Panc1 (cell line): Measurements from ENCODE around the gene USP38. TPM values are rescaled to one million over a fixed set of nuclear protein-coding genes. Genes with fewer than 3 reads are reported as not detected.

ENCODE experiments used
- ATAC-seq: fragments of 200-7000 bp; cut with Tn5 transposase; 2 replicates; pipeline ENCODE4 v1.9.1; 2020; ENCODE audit warnings: mild to moderate bottlenecking, moderate library complexity
- BruUV-seq: library from RNA; stranded (reverse); fragments of 400-500 nt; replicated peaks from 2 replicates; lab custom pipeline; 2021; lab: Mats Ljungman, UMichigan
- CTCF ChIA-PET: fragments of 300-600 bp; sonication (Branson Sonifier 250); formaldehyde crosslinking; loops from one replicate; lab custom pipeline; 2022; ENCODE audit warnings: antibody characterized with exemption; lab: Charles Lee
- POLR2A ChIA-PET: fragments of 300-600 bp; sonication (Branson Sonifier 250); formaldehyde crosslinking; loops from one replicate; lab custom pipeline; 2022; ENCODE audit warnings: antibody characterized with exemption; lab: Charles Lee
- DNase-seq: peaks from one replicate; pipeline ENCODE4 v3.0.0-alpha.2; 2010; ENCODE audit warnings: low read depth, low spot score
- H3K27ac ChIP-seq: 2 replicates; pipeline ENCODE4 v1.5.1; 2011; ENCODE audit warnings: mild to moderate bottlenecking, low read length, inconsistent platforms
- H3K27me3 ChIP-seq: fragments of 200-500 bp; sonication (Bioruptor generic); 2 replicates; pipeline ENCODE4 v1.6.0; 2014; ENCODE audit warnings: low read length, inconsistent platforms; ENCODE audit not compliant: control insufficient read depth, insufficient read depth
- H3K36me3 ChIP-seq: fragments of 200-500 bp; sonication (Bioruptor generic); 2 replicates; pipeline ENCODE4 v1.5.1; 2014; ENCODE audit warnings: inconsistent platforms, mild to moderate bottlenecking, low read length, moderate library complexity; ENCODE audit not compliant: control insufficient read depth, insufficient read depth
- H3K4me1 ChIP-seq: 2 replicates; pipeline ENCODE4 v1.5.1; 2011; ENCODE audit warnings: inconsistent platforms, mild to moderate bottlenecking, low read length, moderate library complexity; ENCODE audit not compliant: control insufficient read depth, insufficient read depth
- H3K4me3 ChIP-seq, 2 experiments: 2 replicates each; pipeline ENCODE4 v1.5.1; 2011 to 2012; ENCODE audit warnings: low read depth in 2 of 2, low read length in 2 of 2, mild to moderate bottlenecking in 2 of 2, inconsistent platforms in 1 of 2, moderate library complexity in 1 of 2
- H3K9me3 ChIP-seq: fragments of 200-500 bp; sonication (Bioruptor generic); 2 replicates; pipeline ENCODE4 v1.5.1; 2014; ENCODE audit warnings: low read depth, mild to moderate bottlenecking, inconsistent platforms, low read length, moderate library complexity; ENCODE audit not compliant: control insufficient read depth, insufficient read depth
- POLR2AphosphoS5 ChIP-seq: IDR thresholded peaks from 2 replicates; pipeline ENCODE4 v1.6.1; 2012; ENCODE audit warnings: mild to moderate bottlenecking, low read depth, low read length, moderate library complexity
- SIN3A ChIP-seq: IDR thresholded peaks from 2 replicates; pipeline ENCODE4 v1.6.1; 2012; ENCODE audit warnings: low read depth, mild to moderate bottlenecking, low read length, moderate library complexity, borderline replicate concordance; ENCODE audit not compliant: insufficient read depth
- TCF7L2 ChIP-seq: IDR thresholded peaks from 2 replicates; pipeline ENCODE4 v1.6.1; 2011; ENCODE audit warnings: mild to moderate bottlenecking, low read depth, low read length, inconsistent platforms
- in situ Hi-C: cut with HindIII; loops from 2 replicates; pipeline ENCODE4 v1.10.0; 2016; ENCODE audit warnings: low sequenced_read_pairs, low pct_unique_long_range_greater_than_20kb
- intact Hi-C: fragments of 100-400 bp; cut with micrococcal nuclease; formaldehyde crosslinking; loops from one replicate; pipeline ENCODE4 v1.10.0; 2022; ENCODE audit not compliant: unreplicated experiment
- total RNA-seq: library from RNA; stranded (reverse); gene quantifications from one replicate; pipeline ENCODE4 v1.2.1, GENCODE V29; 2021; ENCODE audit not compliant: unreplicated experiment
- TF ChIP-seq, protein P1 (sequence below), 2 experiments: IDR thresholded peaks; 2 replicates each; pipeline ENCODE4 v1.6.1; 2011 to 2012; ENCODE audit warnings: low read depth in 2 of 2, control low read depth in 1 of 2, low read length in 1 of 2, mild to moderate bottlenecking in 1 of 2, moderate library complexity in 1 of 2; ENCODE audit not compliant: insufficient read depth in 1 of 2
- TF ChIP-seq, protein P2 (sequence below): fragments of 450-650 bp; IDR thresholded peaks from 2 replicates; pipeline ENCODE4 v1.5.1; 2017; ENCODE audit warnings: mild to moderate bottlenecking

USP38 gene
- total RNA-seq, 1 experiment from 2014 or later: 11.7 TPM

DNA sequence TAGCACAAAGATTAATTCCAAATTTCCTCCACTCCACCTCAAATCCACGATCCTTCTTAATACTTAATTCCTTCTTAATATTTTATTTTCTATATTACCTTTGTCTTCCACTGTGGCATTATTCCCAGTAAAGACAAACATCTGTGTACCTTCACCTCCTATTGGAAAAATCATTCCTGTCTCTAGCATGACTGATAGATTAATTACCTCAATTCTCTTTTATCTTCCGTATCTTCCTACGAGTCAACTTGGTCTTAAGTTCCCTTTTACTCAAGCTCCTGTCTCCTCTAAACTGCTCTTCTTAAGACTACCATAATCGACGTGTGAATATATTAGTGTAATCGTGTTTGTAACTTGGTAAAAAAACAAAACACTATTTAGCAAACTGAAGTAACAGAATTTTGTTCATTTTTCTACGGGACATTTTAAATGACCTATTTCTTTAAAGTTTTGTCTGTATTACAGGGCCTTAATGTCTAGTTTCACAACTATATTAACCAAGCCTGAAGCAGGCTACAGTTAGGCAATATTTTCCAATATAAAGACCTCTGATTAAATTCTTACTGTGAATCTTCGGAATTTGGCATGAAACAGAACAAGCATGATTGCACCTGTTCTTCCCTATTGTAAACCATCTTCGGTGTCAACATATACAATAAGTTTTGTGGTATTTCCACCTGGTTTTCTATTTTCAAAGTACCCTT is 1.1 kb upstream of the USP38 start:
- no peaks in the 10 kb centered on the region; the same call in none of the 2 replicates for H3K36me3 ChIP-seq
- ChIA-PET CTCF (no interaction called here), POLR2A (no interaction called here)
- no peaks in the 10 kb centered on the region for H3K9me3 ChIP-seq
- in situ Hi-C loops: no loop called here
- peak overlapping the region; percentile 92 for H3K27ac ChIP-seq
- TF ChIP-seq TCF7L2 (no peak), SIN3A (no peak), POLR2AphosphoS5 (no peak)
- TF ChIP-seq, protein P1, sequence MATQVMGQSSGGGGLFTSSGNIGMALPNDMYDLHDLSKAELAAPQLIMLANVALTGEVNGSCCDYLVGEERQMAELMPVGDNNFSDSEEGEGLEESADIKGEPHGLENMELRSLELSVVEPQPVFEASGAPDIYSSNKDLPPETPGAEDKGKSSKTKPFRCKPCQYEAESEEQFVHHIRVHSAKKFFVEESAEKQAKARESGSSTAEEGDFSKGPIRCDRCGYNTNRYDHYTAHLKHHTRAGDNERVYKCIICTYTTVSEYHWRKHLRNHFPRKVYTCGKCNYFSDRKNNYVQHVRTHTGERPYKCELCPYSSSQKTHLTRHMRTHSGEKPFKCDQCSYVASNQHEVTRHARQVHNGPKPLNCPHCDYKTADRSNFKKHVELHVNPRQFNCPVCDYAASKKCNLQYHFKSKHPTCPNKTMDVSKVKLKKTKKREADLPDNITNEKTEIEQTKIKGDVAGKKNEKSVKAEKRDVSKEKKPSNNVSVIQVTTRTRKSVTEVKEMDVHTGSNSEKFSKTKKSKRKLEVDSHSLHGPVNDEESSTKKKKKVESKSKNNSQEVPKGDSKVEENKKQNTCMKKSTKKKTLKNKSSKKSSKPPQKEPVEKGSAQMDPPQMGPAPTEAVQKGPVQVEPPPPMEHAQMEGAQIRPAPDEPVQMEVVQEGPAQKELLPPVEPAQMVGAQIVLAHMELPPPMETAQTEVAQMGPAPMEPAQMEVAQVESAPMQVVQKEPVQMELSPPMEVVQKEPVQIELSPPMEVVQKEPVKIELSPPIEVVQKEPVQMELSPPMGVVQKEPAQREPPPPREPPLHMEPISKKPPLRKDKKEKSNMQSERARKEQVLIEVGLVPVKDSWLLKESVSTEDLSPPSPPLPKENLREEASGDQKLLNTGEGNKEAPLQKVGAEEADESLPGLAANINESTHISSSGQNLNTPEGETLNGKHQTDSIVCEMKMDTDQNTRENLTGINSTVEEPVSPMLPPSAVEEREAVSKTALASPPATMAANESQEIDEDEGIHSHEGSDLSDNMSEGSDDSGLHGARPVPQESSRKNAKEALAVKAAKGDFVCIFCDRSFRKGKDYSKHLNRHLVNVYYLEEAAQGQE (IDR thresholded peaks at IDR 0.05; ENCODE audit: insufficient read depth in 1 of 2, low read depth in 2 of 2, low read length in 1 of 2): no peak
- TF ChIP-seq, protein P2, sequence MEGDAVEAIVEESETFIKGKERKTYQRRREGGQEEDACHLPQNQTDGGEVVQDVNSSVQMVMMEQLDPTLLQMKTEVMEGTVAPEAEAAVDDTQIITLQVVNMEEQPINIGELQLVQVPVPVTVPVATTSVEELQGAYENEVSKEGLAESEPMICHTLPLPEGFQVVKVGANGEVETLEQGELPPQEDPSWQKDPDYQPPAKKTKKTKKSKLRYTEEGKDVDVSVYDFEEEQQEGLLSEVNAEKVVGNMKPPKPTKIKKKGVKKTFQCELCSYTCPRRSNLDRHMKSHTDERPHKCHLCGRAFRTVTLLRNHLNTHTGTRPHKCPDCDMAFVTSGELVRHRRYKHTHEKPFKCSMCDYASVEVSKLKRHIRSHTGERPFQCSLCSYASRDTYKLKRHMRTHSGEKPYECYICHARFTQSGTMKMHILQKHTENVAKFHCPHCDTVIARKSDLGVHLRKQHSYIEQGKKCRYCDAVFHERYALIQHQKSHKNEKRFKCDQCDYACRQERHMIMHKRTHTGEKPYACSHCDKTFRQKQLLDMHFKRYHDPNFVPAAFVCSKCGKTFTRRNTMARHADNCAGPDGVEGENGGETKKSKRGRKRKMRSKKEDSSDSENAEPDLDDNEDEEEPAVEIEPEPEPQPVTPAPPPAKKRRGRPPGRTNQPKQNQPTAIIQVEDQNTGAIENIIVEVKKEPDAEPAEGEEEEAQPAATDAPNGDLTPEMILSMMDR: no peak
- peak overlapping the region; percentile 82 to 92 for H3K4me3 ChIP-seq
- BruUV-seq: TSS peak; percentile 97
- ATAC-seq (no peak), DNase-seq (no peak)
- H3K4me1 ChIP-seq: peaks cover 3% of the 10 kb centered on the region; the same call in 1 of the 2 replicates
- H3K27me3 ChIP-seq: no peaks in the 10 kb centered on the region
- intact Hi-C loops: no loop called here

DNA sequence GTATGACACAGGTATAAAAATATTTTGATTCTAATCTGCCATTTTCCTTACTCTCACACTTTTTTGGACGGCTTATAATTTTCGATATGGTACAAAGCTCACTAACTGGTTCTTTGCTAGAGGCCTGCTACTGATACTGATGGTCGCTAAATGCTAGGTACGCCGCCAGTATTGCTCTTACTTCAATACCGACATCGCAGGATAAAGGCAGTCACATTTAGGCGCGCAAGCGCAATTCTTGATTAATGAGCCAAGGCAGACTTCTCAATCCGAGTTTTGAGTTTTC is 557 bp upstream of the USP38 start:
- Histone ChIP-seq H3K4me1 (peaks cover 3% of the 10 kb centered on the region; the same call in 1 of the 2 replicates), H3K27me3 (no peaks in the 10 kb centered on the region), H3K4me3 (peak overlapping the region; percentile 82 to 92), H3K27ac (peak overlapping the region; percentile 92), H3K36me3 (no peaks in the 10 kb centered on the region; the same call in none of the 2 replicates), H3K9me3 (no peaks in the 10 kb centered on the region)
- POLR2A ChIA-PET: no interaction called here
- DNase-seq (no peak), ATAC-seq (peak; percentile 47)
- BruUV-seq: no TSS peak
- CTCF ChIA-PET: no interaction called here
- intact Hi-C loops: no loop called here
- TF ChIP-seq POLR2AphosphoS5: no peak
- TF ChIP-seq TCF7L2: no peak
- TF ChIP-seq, protein P2: no peak
- no peak for TF ChIP-seq SIN3A
- TF ChIP-seq, protein P1 (IDR thresholded peaks at IDR 0.05; ENCODE audit: insufficient read depth in 1 of 2, low read depth in 2 of 2, low read length in 1 of 2): no peak
- in situ Hi-C loops: no loop called here
